AG09309 (cell line): ENCODE results near the gene TGFBR1.

Experiments used
- DNase-seq: peaks from one replicate; pipeline ENCODE4 v3.0.0-alpha.2; 2010; ENCODE audit warnings: low read depth
- H3K4me3 ChIP-seq: 2 replicates; pipeline ENCODE4 v1.5.1; 2011; ENCODE audit warnings: mild to moderate bottlenecking, low read depth, low read length, moderate library complexity; ENCODE audit not compliant: control insufficient read depth
- TF ChIP-seq, protein P1 (sequence below): IDR thresholded peaks from 2 replicates; pipeline ENCODE4 v1.5.1; 2011; ENCODE audit warnings: mild to moderate bottlenecking, low read depth, low read length, inconsistent platforms; ENCODE audit not compliant: insufficient read depth, control insufficient read depth; ENCODE audit errors: missing control alignments

Gene TGFBR1

DNA sequence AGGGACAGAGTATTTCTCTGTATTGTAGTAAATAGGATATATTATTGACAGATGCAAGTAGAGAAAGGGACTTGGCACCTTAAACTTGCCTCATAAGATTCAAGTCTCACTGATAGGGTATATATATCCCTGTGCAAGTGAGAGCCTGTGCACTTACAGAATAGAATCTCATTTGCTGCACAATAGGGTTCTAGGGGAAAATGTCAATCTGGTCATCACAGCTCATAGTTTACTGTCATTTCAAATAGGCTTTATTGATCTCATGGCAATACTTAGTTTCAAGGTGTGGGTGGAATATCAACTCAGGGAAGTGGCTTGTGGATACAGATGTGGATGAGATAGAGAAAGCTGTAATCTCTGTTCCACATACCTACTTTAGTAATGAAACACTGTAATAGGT, 42.3 kb downstream of the TGFBR1 start:
- TF ChIP-seq, protein P1, sequence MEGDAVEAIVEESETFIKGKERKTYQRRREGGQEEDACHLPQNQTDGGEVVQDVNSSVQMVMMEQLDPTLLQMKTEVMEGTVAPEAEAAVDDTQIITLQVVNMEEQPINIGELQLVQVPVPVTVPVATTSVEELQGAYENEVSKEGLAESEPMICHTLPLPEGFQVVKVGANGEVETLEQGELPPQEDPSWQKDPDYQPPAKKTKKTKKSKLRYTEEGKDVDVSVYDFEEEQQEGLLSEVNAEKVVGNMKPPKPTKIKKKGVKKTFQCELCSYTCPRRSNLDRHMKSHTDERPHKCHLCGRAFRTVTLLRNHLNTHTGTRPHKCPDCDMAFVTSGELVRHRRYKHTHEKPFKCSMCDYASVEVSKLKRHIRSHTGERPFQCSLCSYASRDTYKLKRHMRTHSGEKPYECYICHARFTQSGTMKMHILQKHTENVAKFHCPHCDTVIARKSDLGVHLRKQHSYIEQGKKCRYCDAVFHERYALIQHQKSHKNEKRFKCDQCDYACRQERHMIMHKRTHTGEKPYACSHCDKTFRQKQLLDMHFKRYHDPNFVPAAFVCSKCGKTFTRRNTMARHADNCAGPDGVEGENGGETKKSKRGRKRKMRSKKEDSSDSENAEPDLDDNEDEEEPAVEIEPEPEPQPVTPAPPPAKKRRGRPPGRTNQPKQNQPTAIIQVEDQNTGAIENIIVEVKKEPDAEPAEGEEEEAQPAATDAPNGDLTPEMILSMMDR = no peak
- DNase-seq = no peak
- no peak overlapping the region for H3K4me3 ChIP-seq

DNA sequence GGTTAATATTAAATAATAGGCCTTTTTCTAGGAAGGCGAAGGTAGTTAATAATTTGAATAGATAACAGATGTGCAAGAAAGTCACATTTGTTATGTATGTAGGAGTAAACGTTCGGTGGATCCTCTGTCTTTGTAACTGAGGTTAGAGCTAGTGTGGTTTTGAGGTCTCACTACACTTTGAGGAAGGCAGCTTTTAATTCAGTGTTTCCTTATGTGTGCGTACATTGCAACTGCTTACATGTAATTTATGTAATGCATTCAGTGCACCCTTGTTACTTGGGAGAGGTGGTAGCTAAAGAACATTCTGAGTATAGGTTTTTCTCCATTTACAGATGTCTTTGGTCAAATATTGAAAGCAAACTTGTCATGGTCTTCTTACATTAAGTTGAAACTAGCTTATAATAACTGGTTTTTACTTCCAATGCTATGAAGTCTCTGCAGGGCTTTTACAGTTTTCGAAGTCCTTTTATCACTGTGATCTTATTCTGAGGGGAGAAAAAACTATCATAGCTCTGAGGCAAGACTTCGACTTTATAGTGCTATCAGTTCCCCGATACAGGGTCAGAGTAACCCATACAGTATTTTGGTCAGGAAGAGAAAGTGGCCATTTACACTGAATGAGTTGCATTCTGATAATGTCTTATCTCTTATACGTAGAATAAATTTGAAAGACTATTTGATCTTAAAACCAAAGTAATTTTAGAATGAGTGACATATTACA, 45.7 kb downstream of the TGFBR1 start:
- TF ChIP-seq, protein P1 = no peak

GRCh38 chr9:99154356-99154755, 49.4 kb downstream of the TGFBR1 start:
- no peak overlapping the region for H3K4me3 ChIP-seq
- TF ChIP-seq, protein P1 = no peak
- DNase-seq = no peak

More for the DNA sequence above, 45.7 kb downstream of the TGFBR1 start:
- no peak overlapping the region for H3K4me3 ChIP-seq
- DNase-seq = no peak

DNA sequence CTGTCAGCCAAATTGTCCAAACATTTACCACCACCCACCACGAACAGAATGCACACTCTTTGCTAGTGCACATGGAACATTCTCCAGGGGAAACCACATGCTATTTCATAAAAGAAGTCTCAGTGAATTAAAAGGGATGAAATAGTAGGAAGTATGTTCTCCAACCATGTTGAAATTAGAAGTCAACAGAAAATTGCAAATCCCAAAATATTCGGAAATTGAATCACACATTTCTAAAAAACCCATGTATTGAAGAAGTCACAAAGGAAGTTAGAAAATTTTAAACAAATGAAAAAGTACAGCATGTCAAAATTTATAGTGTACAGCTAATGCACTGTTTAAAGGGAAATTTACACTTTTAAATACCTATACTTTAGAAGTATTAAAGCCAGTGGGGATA, 50.8 kb downstream of the TGFBR1 start:
- TF ChIP-seq, protein P1 = no peak
- H3K4me3 ChIP-seq = no peak overlapping the region
- no peak for DNase-seq

DNA sequence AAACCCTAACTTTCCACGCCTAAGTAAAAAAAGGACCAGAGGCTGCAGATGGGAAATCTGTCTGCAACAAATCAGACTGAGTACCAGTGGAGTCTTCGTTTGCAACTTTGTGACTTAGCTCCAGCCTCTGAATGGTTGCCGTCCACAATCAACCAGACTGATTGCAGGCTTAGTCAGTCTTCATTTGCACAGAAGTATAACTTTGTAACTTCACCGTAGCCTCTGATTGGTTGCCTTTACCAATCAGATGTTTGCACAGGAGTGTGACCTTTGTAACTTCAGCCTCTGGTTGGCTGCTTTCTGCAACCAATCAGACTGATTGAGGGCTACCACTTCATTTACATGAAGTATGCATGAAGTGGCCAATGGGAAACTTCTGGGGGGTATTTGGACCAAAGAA, 53.7 kb downstream of the TGFBR1 start:
- TF ChIP-seq, protein P1 = no peak
- no peak for DNase-seq

DNA sequence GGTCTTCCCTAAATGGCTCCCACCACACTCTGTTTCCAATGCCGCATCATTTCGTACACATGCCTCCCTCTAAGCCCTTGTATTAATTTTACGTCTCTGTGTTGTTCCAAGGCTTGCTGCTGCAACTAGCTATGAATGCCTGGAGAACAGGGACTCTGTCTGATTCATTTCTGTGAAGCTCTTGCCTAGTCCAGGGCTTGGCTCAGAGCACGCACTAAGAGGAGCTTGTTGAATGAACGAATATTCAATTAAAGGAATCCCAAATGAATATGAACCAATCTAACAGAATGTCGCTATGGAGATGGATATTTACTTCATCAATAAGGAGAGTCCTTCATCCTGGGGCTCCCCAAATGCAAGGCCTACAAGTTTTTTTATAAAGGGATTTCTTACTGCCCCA, 55.3 kb downstream of the TGFBR1 start:
- no peak for DNase-seq
- TF ChIP-seq, protein P1 = no peak
- H3K4me3 ChIP-seq = no peak overlapping the region

More for the DNA sequence above, 53.7 kb downstream of the TGFBR1 start:
- H3K4me3 ChIP-seq = no peak overlapping the region
